HG03520 (cell line): ENCODE results near the gene PPP1R1A.

Source experiments
- ATAC-seq: cut with Tn5 transposase; IDR thresholded peaks from one replicate; pipeline ENCODE4 v1.9.1; 2021; ENCODE audit warnings: mild to moderate bottlenecking, moderate library complexity; ENCODE audit not compliant: unreplicated experiment

PPP1R1A gene

GRCh38 chr12:54538136-54538700 is 50.2 kb downstream of the PPP1R1A start:
- no peak for ATAC-seq

DNA sequence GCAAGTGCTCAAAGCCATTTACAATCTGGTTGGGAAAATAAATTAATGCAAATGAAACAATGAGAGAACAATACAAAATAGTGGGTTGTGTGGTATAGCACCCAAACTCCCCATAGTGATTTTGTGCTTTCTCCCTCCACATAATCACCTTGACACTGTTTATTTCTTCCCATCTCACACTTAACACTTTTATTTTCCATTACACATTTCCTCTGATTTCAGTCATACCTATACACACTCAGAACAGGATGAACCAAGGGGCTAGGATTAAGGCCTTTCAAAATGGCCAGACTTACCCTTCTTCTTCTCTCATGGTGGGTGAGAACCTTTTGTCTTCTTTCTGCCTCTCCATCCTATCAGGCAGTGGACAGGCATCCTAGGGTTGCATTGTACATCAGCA is 53.0 kb downstream of the PPP1R1A start:
- ATAC-seq: no peak

DNA sequence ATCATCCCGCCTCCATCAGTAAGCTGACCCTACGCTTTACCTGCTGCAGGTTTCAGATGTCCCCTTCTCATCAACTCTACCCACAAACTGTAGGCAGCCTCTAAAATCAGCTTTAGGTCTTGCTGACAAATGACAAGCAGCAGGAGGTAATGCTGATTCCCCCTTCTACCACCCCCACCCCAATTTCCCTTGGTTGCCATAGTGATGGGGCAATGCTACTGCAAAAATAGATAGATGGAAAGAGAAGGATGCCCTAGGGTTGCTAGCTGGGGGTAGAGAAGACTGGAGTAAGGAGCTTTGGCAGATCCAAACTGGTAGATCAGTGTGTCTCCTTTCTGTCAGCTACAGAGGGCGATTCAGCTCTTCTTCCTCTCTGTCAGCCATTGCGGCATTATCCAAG is 58.9 kb downstream of the PPP1R1A start:
- no peak for ATAC-seq
